Liver (tissue), 9 donors: ENCODE measurements around the gene SEMA4D. TPM values are rescaled to one million over a fixed set of nuclear protein-coding genes. Genes with fewer than 3 reads are reported as not detected.

ENCODE experiments used
- DNase-seq: peaks from one replicate; pipeline ENCODE4 v3.0.0-alpha.2; 2017; ENCODE audit warnings: low spot score
- H3K27ac ChIP-seq, 2 donors: one replicate each; pipeline ENCODE4 v1.7.0; 2013; ENCODE audit warnings: inconsistent platforms in 2 of 2, low read length in 2 of 2, control low read depth in 1 of 2, low read depth in 1 of 2, mild to moderate bottlenecking in 1 of 2
- H3K27me3 ChIP-seq, 4 donors: one replicate each; pipeline versions ENCODE4 v1.6.1 to v1.7.0; 2013; ENCODE audit warnings: low read length in 3 of 4, inconsistent platforms in 1 of 4, mild to moderate bottlenecking in 1 of 4, moderate library complexity in 1 of 4; ENCODE audit not compliant: control insufficient read depth in 4 of 4, insufficient read depth in 4 of 4
- H3K36me3 ChIP-seq, 4 donors: one replicate each; pipeline versions ENCODE4 v1.6.1 to v1.7.0; 2013; ENCODE audit warnings: low read length in 3 of 4, mild to moderate bottlenecking in 3 of 4, low read depth in 1 of 4, moderate library complexity in 1 of 4; ENCODE audit not compliant: control insufficient read depth in 4 of 4, insufficient read depth in 3 of 4
- H3K4me1 ChIP-seq, 4 donors: one replicate each; pipeline versions ENCODE4 v1.6.1 to v1.7.0; 2013; ENCODE audit warnings: low read length in 3 of 4, mild to moderate bottlenecking in 3 of 4, moderate library complexity in 1 of 4; ENCODE audit not compliant: control insufficient read depth in 4 of 4, insufficient read depth in 4 of 4
- H3K4me3 ChIP-seq, 3 donors: one replicate each; pipeline versions ENCODE4 v1.6.1 to v1.7.0; 2013; ENCODE audit warnings: low read length in 3 of 3, control low read depth in 1 of 3, low read depth in 1 of 3, mild to moderate bottlenecking in 1 of 3
- H3K9ac ChIP-seq, 2 donors: one replicate each; pipeline ENCODE4 v1.7.0; 2013; ENCODE audit warnings: low read length in 2 of 2, mild to moderate bottlenecking in 2 of 2, moderate library complexity in 2 of 2, control low read depth in 1 of 2, low read depth in 1 of 2
- H3K9me3 ChIP-seq, 4 donors: one replicate each; pipeline versions ENCODE4 v1.6.1 to v1.7.0; 2013; ENCODE audit warnings: low read length in 3 of 4; ENCODE audit not compliant: control insufficient read depth in 4 of 4
- FOXA1 ChIP-seq: IDR thresholded peaks from 2 replicates; pipeline ENCODE4 v1.6.1; 2016; ENCODE audit warnings: antibody characterized with exemption
- HNF4A ChIP-seq, 2 donors: conservative IDR thresholded peaks; 2 replicates each; pipeline ENCODE4 v1.6.1; 2016; ENCODE audit warnings: antibody characterized with exemption in 2 of 2, mild to moderate bottlenecking in 2 of 2
- HNF4G ChIP-seq: IDR thresholded peaks from 2 replicates; pipeline ENCODE4 v1.6.1; 2016; ENCODE audit warnings: antibody characterized with exemption
- MAX ChIP-seq: IDR thresholded peaks from 2 replicates; pipeline ENCODE4 v1.6.1; 2016; ENCODE audit warnings: antibody characterized with exemption
- NR2F2 ChIP-seq: IDR thresholded peaks from 2 replicates; pipeline ENCODE4 v1.6.1; 2016; ENCODE audit warnings: antibody characterized with exemption
- REST ChIP-seq: IDR thresholded peaks from 2 replicates; pipeline ENCODE4 v1.6.1; 2016; ENCODE audit warnings: antibody characterized with exemption, mild to moderate bottlenecking
- RXRA ChIP-seq, 2 donors: IDR thresholded peaks; 2 replicates each; pipeline ENCODE4 v1.6.1; 2017 to 2018; ENCODE audit warnings: antibody characterized with exemption in 2 of 2, mild to moderate bottlenecking in 1 of 2
- SP1 ChIP-seq: IDR thresholded peaks from 2 replicates; pipeline ENCODE4 v1.6.1; 2018; ENCODE audit warnings: antibody characterized with exemption, mild to moderate bottlenecking
- TAF1 ChIP-seq: conservative IDR thresholded peaks from 2 replicates; pipeline ENCODE4 v1.6.1; 2016; ENCODE audit warnings: antibody characterized with exemption, mild to moderate bottlenecking
- YY1 ChIP-seq: IDR thresholded peaks from 2 replicates; pipeline ENCODE4 v1.6.1; 2016; ENCODE audit warnings: antibody characterized with exemption, mild to moderate bottlenecking
- WGBS: extraction: QIAGEN DNeasy Blood & Tissue Kit; methylation state at CpG from one replicate; pipeline ENCODE4 v1.1.7; 2013; 5-methylcytosine and 5-hydroxymethylcytosine counted together
- polyA plus RNA-seq, 2 donors: library from polyadenylated mRNA; stranded (reverse) in 1 of 2; unstranded in 1 of 2; fragments of 200-250 nt in 1 of 2; fragments of >200 nt in 1 of 2; fragmentation: Nextera tagmentation in 1 of 2; extraction: Ambion mirVana in 1 of 2; gene quantifications; one replicate each; pipeline versions ENCODE4 v1.2.1 to v1.2.3, GENCODE V29; 2013 to 2015
- total RNA-seq, 2 donors: library from RNA; depleted of rRNA; stranded (reverse); fragments of >200 nt; gene quantifications; one replicate each; pipeline ENCODE4 v1.2.3, GENCODE V29; 2014
- TF ChIP-seq, protein P1 (sequence below): IDR thresholded peaks from 2 replicates; pipeline ENCODE4 v1.6.1; 2016; ENCODE audit warnings: antibody characterized with exemption
- TF ChIP-seq, protein P2 (sequence below): fragments of 150-350 bp; IDR thresholded peaks from 2 replicates; pipeline ENCODE4 v1.5.1; 2017; ENCODE audit warnings: improper control_type of control experiment, low read depth, low read length; ENCODE audit not compliant: missing input control
- donor health status: healthy.
- donor health status: healthy.
- donor health status: healthy.
- donor health status: healthy.
- donor health status: healthy.

The SEMA4D gene
- total and polyA plus RNA-seq, 4 donors, result 1.4 to 12.0 (median 4.1) TPM

- Histone ChIP-seq H3K27me3 (no peaks in the 10 kb centered on the region), H3K9ac (no peak overlapping the region), H3K36me3 (peaks cover 0 to 3% (median 2%) of the 10 kb centered on the region in 4 donors), H3K4me3 (no peak overlapping the region), H3K9me3 (no peaks in the 10 kb centered on the region), H3K4me1 (peaks cover 19 to 48% (median 42%) of the 10 kb centered on the region in 4 donors), H3K27ac (no peak overlapping the region)
- WGBS, result 78% methylated on average over 5 of the region's 5 CpGs
- no peak for DNase-seq
- TF ChIP-seq HNF4A (conservative IDR thresholded peaks at IDR 0.05), result no peak
- no peak for TF ChIP-seq MAX
- TF ChIP-seq NR2F2, result no peak
- TF ChIP-seq YY1, result no peak
Observed at GRCh38 chr9:89390578-89391116, 107.3 kb downstream of the SEMA4D start.

GRCh38 chr9:89390068-89390555 lies 107.8 kb downstream of the SEMA4D start:
- Histone ChIP-seq H3K9ac (no peak overlapping the region), H3K27me3 (no peaks in the 10 kb centered on the region), H3K4me3 (no peak overlapping the region), H3K36me3 (peaks cover 0 to 3% (median 2%) of the 10 kb centered on the region in 4 donors), H3K27ac (no peak overlapping the region), H3K4me1 (peaks cover 19 to 51% (median 42%) of the 10 kb centered on the region in 4 donors), H3K9me3 (no peaks in the 10 kb centered on the region)
- DNase-seq, result no peak
- WGBS, result 95% methylated on average over 10 of the region's 10 CpGs
- TF ChIP-seq SP1 (no peak), REST (no peak), RXRA (IDR thresholded peaks at IDR 0.05) (no peak), NR2F2 (no peak), YY1 (no peak), HNF4G (no peak), TAF1 (no peak), FOXA1 (no peak)
- TF ChIP-seq, protein P1, sequence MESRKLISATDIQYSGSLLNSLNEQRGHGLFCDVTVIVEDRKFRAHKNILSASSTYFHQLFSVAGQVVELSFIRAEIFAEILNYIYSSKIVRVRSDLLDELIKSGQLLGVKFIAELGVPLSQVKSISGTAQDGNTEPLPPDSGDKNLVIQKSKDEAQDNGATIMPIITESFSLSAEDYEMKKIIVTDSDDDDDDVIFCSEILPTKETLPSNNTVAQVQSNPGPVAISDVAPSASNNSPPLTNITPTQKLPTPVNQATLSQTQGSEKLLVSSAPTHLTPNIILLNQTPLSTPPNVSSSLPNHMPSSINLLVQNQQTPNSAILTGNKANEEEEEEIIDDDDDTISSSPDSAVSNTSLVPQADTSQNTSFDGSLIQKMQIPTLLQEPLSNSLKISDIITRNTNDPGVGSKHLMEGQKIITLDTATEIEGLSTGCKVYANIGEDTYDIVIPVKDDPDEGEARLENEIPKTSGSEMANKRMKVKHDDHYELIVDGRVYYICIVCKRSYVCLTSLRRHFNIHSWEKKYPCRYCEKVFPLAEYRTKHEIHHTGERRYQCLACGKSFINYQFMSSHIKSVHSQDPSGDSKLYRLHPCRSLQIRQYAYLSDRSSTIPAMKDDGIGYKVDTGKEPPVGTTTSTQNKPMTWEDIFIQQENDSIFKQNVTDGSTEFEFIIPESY, result no peak
- TF ChIP-seq, protein P2, sequence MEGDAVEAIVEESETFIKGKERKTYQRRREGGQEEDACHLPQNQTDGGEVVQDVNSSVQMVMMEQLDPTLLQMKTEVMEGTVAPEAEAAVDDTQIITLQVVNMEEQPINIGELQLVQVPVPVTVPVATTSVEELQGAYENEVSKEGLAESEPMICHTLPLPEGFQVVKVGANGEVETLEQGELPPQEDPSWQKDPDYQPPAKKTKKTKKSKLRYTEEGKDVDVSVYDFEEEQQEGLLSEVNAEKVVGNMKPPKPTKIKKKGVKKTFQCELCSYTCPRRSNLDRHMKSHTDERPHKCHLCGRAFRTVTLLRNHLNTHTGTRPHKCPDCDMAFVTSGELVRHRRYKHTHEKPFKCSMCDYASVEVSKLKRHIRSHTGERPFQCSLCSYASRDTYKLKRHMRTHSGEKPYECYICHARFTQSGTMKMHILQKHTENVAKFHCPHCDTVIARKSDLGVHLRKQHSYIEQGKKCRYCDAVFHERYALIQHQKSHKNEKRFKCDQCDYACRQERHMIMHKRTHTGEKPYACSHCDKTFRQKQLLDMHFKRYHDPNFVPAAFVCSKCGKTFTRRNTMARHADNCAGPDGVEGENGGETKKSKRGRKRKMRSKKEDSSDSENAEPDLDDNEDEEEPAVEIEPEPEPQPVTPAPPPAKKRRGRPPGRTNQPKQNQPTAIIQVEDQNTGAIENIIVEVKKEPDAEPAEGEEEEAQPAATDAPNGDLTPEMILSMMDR, result no peak
